GM21576 (cell line): ENCODE results near the gene CLEC2D.
"Not testable (repeated sequence)": the region's sequence is repeated elsewhere in the genome, so short reads cannot be mapped to it uniquely, and the experiment has no call there.

Source experiments
- ATAC-seq: cut with Tn5 transposase; IDR thresholded peaks from one replicate; pipeline ENCODE4 v1.9.1; 2021; ENCODE audit warnings: mild to moderate bottlenecking, moderate library complexity; ENCODE audit not compliant: unreplicated experiment

The CLEC2D gene

DNA sequence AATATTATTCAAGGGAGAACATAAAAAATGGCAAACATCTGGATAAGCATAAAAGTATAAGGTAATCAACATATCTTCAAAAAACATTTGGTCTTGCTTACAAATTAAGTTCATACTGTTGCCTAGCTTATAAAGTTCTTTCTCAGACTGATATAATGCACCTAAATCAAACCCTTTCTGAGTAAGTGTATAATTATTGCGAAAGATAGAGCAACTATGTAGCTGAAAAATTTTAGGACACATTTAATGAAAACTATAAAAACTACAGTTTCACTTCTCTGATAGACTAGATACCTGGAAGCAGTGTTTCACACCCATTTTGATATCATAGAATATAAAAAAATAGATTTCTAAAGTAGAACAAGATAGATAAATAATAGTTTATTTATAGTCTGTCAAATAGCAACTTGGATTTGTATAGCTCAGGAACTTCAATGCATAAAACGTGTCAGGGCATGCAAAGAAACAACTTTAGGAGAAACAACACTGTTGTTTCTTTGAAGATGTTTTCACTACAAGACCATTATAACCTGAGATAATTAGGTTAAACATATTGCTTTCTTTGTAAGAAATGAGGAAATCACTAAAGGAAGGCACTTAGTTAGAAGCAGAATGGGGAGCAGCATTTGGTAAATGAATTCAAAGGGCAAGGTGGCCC, 55.8 kb downstream of the CLEC2D start:
- no peak for ATAC-seq

DNA sequence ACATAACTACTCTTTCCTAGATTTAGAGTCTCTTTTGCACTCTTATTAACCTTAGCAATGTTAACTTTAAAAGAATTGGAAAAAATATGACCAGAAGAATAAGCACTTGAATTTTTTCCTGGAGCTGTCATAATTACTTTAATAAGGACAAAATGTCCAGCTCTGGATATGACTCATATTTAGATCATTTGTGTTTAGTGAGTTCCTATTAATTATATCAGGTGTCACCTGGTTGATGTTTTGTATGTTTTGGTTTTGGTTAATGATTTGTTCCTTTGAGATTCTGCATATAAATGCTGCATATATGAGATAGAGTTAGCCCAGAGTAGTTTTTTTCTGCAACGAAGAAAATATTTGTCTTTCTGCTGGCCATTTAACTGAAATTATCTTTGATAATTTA, 58.3 kb downstream of the CLEC2D start:
- no peak for ATAC-seq

DNA sequence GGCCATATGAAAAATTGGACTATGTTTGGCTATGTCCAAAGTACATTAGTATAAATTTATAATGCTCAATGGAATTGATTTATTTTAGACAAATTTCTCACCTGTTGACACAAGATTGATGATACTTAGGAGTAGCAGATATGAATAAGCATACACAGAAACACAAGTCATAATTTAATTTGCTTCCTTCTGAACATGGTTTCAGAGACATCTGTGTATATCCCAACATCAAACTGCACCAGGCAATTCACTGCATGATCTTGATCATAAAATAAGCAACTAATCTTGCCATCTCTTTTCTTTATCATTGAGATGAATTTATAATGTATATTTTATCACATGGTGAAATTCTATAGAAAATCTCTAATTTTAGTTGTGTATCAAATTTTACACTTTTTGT, 59.6 kb downstream of the CLEC2D start:
- ATAC-seq, result no peak

DNA sequence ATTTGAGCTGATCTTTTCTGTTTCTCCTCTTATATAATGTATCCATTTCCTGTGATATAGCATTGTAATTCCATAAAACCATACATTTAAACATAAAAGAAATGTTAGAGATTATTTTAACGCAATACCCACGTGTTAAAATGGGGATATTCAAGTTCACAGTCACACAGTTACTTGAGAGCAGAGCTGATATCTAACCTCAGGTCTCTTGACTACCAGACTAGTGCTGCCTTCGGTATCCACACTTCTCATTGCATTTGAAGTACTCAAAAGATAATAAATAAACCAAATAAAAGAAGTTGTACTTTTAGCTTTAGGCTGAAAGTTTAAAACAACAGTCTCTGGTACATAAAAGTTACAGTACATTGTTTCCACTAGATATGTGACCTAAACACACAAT, 60.5 kb downstream of the CLEC2D start:
- ATAC-seq, result no peak

DNA sequence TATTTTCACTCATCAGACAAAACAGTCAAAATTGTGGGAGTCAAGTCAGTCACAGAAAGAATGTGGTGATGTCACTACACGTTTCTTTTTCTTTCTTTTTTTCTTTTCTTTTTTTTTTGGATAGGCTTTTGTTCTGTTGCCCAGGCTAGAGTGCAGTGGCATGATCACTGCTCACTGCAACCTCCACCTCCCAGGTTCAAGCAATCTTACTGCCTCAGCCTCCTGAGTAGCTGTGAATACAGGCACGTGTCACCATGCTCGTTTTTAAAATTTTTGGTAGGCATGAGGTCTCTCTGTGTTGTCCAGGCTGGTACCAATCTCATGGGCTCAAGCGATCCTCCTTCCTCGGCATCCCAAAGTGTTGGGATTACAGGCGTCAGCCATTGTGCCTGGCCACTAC, 61.1 kb downstream of the CLEC2D start:
- no peak for ATAC-seq

- ATAC-seq, result no peak
Observed at GRCh38 chr12:9731393-9731792, 61.9 kb downstream of the CLEC2D start.

GRCh38 chr12:9731797-9732196, 62.3 kb downstream of the CLEC2D start:
- ATAC-seq, result peak; percentile 43

- ATAC-seq, result peak; percentile 31
Observed at GRCh38 chr12:9732921-9733461, 63.5 kb downstream of the CLEC2D start, which contains the start of gene CLECL1. Gene CLECL1, minus strand, starts transcription at chr12:9733097.

DNA sequence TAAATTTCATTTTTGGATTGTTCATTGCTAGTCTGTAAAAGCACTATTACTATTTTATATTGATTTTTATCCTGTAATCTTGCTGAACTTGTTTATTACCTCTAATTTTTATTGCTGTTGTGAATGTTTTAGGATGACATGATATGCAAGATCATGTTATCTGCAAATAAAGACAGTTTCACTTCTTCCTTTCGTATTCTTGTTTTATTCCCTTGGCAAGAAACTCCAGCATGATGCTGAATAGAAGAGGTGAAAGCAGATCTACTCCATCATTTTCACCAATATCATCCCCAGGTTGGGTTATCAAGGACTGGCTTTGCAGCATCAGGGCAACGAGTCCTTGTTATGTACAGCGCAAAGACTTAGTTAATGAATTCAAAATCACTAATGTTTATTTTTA, 66.1 kb downstream of the CLEC2D start:
- ATAC-seq, result no peak

- no peak for ATAC-seq
Observed at GRCh38 chr12:9736936-9737705, 67.6 kb downstream of the CLEC2D start.

DNA sequence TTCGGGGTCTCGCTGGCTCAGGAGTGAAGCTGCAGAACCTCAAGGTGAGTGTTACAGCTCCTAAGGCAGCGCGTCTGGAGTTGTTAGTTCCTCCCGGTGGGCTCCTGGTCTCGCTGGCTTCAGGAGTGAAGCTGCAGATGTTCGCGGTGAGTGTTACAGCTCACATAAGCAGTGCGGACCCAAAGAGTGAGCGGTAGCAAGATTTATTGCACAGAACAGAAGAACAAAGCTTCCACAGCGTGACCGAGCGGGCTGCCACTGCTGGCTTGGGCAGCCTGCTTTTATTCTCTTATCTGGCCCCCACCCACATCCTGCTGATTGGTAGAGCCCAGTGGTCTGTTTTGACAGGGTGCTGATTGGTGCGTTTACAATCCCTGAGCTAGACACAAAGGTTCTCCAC, 69.4 kb downstream of the CLEC2D start:
- ATAC-seq, result not testable (repeated sequence)

GRCh38 chr12:9739404-9740105, 70.0 kb downstream of the CLEC2D start:
- not testable (repeated sequence) for ATAC-seq

GRCh38 chr12:9740106-9740750, 70.7 kb downstream of the CLEC2D start:
- no peak for ATAC-seq

DNA sequence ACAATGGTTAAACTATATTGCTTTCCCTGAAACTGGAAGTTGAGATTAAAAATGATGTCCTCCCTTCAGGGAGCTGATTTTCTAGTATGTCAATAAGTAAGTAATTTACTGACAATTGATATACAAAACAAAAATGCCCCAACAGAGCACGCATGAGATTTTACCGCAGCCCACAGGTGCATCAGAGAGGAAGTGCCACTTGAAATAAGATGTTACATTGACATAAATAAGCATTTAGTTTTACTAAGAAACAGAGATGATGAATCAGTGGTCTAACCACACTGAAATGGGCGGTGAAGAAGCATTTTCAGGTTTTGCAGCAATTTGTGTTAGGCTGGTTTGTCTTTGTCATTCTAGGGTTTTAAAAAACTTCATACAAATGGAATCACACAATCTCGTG, 72.2 kb downstream of the CLEC2D start:
- ATAC-seq, result peak; percentile 84

DNA sequence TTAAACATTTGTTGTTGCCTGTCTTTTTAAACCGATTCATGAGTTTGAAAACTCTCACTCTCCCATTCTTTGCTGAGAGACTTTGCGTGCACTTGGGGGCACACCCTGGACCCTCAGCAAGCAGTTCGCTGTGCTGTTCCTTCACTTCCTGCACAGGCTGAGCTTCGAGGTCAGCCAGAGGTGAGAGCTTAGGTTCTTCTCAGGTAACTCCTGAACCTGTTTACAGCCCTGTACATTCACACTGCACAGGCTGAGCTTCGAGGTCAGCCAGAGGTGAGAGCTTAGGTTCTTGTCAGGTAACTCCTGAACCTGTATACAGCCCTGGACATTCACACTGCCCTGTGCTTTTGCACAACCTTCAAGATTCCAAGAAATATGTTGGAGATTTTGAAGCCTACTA, 73.1 kb downstream of the CLEC2D start:
- ATAC-seq, result no peak

DNA sequence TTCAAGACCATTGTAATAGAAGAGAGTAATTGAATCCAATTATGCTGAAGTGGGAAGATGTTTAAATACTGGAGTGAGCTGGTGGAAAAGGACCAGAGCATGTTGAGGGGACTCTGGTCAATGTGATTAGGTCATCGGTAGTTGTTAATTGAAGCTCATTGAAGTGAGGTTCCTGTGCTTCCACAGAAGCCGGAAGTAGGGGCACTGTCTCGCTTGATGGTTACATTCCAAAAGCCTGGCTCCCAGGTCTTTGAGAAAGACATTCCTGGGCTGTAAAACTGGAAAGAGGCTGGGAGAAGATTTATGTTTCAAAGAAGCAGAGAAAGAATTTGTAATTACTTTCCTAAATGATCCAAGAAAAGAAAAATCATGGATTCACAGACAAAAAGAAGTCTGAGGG, 75.7 kb downstream of the CLEC2D start:
- ATAC-seq, result no peak
